Skeletal muscle tissue (tissue), 4 donors: ENCODE measurements around the gene RPS6KC1. TPM values are rescaled to one million over a fixed set of nuclear protein-coding genes. Genes with fewer than 3 reads are reported as not detected.
A peak's percentile ranks its signal among the peaks of the same experiment; 100 is the strongest.
"Not testable (repeated sequence)": the region's sequence is repeated elsewhere in the genome, so short reads cannot be mapped to it uniquely, and the experiment has no call there.

Source experiments
- H3K27ac ChIP-seq: one replicate; pipeline ENCODE4 v1.7.0; 2013; ENCODE audit warnings: mild to moderate bottlenecking, low read depth, low read length, inconsistent platforms
- H3K27me3 ChIP-seq, 3 donors: one replicate each; pipeline ENCODE4 v1.7.0; 2013; ENCODE audit warnings: low read length in 3 of 3; ENCODE audit not compliant: control insufficient read depth in 3 of 3, insufficient read depth in 3 of 3
- H3K36me3 ChIP-seq, 3 donors: one replicate each; pipeline ENCODE4 v1.7.0; 2013; ENCODE audit warnings: low read length in 3 of 3; ENCODE audit not compliant: control insufficient read depth in 3 of 3, insufficient read depth in 3 of 3
- H3K4me1 ChIP-seq, 3 donors: one replicate each; pipeline ENCODE4 v1.7.0; 2013; ENCODE audit warnings: low read length in 3 of 3, mild to moderate bottlenecking in 3 of 3; ENCODE audit not compliant: control insufficient read depth in 3 of 3, insufficient read depth in 3 of 3
- H3K4me3 ChIP-seq, 3 donors: one replicate each; pipeline ENCODE4 v1.7.0; 2013; ENCODE audit warnings: low read length in 3 of 3
- H3K9ac ChIP-seq, 3 donors: one replicate each; pipeline ENCODE4 v1.7.0; 2013; ENCODE audit warnings: low read length in 3 of 3, mild to moderate bottlenecking in 3 of 3, moderate library complexity in 2 of 3, low read depth in 1 of 3
- H3K9me3 ChIP-seq, 3 donors: one replicate each; pipeline ENCODE4 v1.7.0; 2013; ENCODE audit warnings: low read length in 3 of 3; ENCODE audit not compliant: control insufficient read depth in 3 of 3
- total RNA-seq: library from RNA; depleted of rRNA; stranded (reverse); fragments of >200 nt; gene quantifications from one replicate; pipeline ENCODE4 v1.2.3, GENCODE V29; 2014
- donor health status: Osteomylitis.

Gene RPS6KC1
- total RNA-seq, 1 donor from 2014 or later: 38.1 TPM

DNA sequence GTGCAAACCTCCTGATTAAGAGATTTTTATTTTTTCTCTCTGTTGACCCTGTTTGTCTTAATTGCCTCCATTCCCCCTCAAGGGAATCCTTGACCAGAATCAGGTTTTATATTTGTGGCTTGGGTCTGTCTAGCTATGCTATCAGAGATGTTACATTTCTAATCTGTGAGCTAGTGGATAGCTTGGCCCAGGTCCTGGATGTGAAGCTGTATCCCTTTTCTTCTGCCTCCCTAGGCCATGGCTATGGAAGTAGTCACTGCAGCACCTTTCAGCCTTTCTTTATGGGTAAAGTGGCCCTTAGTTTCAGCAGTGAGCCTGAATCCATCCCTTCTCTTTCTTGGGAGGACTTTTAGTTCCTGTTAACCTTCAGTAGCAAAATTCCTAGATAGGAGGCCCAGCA is 18.4 kb upstream of the RPS6KC1 start:
- Histone ChIP-seq H3K27ac (no peak overlapping the region), H3K9me3 (no peaks in the 10 kb centered on the region), H3K9ac (no peak overlapping the region), H3K4me3 (no peak overlapping the region), H3K27me3 (peaks cover 7% of the 10 kb centered on the region in 3 donors), H3K36me3 (no peaks in the 10 kb centered on the region), H3K4me1 (no peaks in the 10 kb centered on the region)

DNA sequence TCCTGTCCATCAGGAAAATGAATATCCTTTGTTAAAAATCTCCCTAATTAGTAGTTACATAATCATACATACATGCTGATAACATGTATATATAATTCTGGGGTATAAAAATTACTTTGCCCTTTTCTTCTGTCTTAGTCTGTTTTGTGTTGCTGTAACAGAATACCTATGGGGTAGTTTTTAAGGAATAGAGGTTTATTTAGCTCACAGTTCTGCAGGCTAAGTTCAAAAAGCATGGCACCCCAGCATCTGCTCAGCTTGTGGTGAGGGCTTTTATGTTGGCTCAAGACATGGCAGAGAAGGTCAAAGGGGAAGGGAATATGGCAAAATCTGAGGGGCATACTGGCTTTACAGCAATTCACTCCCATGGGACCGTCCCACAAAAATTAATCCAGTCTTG is 16.3 kb upstream of the RPS6KC1 start:
- no peak overlapping the region for H3K27ac ChIP-seq
- H3K9ac ChIP-seq: no peak overlapping the region
- no peaks in the 10 kb centered on the region for H3K4me1 ChIP-seq
- H3K4me3 ChIP-seq: no peak overlapping the region
- no peaks in the 10 kb centered on the region for H3K9me3 ChIP-seq
- H3K27me3 ChIP-seq: peaks cover 7 to 10% (median 9%) of the 10 kb centered on the region in 3 donors
- H3K36me3 ChIP-seq: no peaks in the 10 kb centered on the region

DNA sequence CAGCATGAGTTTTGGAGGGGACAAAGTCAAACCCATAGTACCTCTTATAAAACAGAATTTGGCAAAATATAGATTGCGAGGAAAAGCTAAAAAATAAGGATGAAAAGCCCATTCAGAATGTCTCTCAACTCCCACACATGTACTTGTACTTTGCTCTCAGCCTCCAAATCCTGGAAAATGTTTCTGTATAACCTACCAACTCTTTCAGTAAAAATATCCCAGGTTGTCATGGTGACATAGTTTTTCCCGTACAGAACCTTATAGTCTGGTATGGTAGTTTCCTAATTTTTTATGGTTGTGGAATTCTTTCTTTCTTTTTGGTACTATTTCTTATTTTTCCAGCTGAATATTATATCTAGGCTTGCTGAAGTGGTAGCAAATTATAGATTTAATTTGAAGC is 15.5 kb upstream of the RPS6KC1 start:
- no peak overlapping the region for H3K4me3 ChIP-seq
- no peaks in the 10 kb centered on the region for H3K36me3 ChIP-seq
- no peaks in the 10 kb centered on the region for H3K4me1 ChIP-seq
- H3K9me3 ChIP-seq: no peaks in the 10 kb centered on the region
- H3K27me3 ChIP-seq: peaks cover 7 to 12% (median 11%) of the 10 kb centered on the region in 3 donors
- no peak overlapping the region for H3K27ac ChIP-seq
- H3K9ac ChIP-seq: no peak overlapping the region

DNA sequence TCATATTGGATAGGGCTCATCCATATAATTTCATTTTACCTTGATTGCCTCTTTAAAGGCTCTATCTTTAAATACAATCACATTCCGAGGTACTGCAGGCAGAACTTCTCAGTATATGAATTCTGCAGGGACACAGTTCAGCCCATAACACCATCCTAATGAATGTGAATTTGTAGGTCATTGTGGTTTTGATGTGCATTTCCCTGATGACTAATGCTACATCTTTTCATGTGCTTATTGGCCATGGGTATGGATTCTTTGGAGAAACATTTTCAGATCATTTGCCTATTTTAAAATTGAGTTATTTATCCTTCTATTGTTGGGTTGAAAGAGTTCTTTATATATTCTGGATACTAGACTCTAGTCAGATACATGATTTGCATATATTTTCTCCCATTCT is 9.6 kb upstream of the RPS6KC1 start:
- Histone ChIP-seq H3K36me3 (no peaks in the 10 kb centered on the region), H3K9ac (no peak overlapping the region), H3K9me3 (no peaks in the 10 kb centered on the region), H3K27ac (no peak overlapping the region), H3K4me3 (no peak overlapping the region), H3K27me3 (peaks cover 5 to 17% (median 14%) of the 10 kb centered on the region in 3 donors), H3K4me1 (no peaks in the 10 kb centered on the region)

DNA sequence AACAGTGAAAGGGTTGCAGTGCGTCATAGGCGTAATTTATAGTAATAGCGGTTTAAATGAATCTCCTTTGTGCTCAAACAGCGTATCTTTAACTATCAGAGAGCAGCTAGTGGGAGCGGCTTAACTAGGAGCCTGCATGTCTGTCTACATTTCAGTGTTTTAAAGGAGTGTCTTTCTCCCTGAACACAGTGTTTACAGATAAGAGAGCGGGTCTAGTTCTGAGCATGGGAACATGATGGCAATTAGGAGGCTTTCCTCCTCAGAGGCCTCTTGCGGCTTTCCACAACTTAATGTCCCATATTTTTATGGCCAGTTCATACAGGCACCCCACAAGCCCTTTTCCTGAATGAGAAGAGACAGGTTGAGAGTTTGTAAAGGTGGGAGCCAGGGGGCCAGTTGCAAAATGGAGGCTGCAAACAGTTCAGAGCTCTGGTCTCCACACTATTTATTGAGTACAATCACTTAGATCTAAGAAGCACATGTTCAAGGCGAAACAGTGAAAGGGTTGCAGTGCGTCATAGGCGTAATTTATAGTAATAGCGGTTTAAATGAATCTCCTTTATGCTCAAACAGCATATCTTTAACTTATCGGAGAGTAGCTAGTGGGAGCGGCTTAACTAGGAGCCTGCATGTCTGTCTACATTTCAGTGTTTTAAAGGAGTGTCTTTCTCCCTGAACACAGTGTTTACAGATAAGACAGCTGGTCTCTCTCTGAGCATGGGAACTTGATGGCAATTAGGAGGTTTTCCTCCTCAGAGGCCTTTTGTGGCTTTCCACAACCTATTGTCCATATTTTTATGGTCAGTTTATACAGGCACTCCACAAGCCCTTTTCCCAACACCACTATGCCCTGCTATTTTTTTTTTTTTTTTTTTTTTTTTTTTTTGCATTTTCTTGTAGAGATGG is 5.5 kb upstream of the RPS6KC1 start:
- H3K36me3 ChIP-seq, H3K27ac ChIP-seq, H3K4me3 ChIP-seq, H3K9ac ChIP-seq, H3K9me3 ChIP-seq, H3K4me1 ChIP-seq: not testable (repeated sequence)
- peaks cover 3 to 15% (median 3%) of the 10 kb centered on the region in 3 donors for H3K27me3 ChIP-seq

DNA sequence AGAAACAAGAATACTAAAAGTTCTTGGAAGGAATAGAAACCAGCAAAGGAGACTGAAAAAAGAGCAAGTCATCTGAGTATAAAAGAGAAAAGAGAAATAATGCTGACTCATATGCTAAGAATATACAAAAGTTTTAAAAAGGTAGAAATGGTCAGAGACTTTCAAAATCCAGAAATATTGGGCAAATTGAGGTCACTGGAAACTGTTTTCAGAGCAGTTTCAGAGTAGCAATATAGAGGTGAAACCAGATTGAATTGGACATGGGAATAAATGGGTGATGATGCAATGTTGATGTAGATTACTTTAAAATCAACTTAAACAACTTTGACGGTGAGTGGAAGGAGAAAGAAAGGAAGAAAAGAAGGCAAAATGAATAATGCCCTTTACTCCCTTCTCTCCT is 1.8 kb upstream of the RPS6KC1 start:
- no peak overlapping the region for H3K27ac ChIP-seq
- H3K4me3 ChIP-seq: no peak overlapping the region
- no peak overlapping the region for H3K9ac ChIP-seq
- peaks cover 8 to 12% (median 9%) of the 10 kb centered on the region in 3 donors for H3K4me1 ChIP-seq
- H3K36me3 ChIP-seq: no peaks in the 10 kb centered on the region
- H3K9me3 ChIP-seq: no peaks in the 10 kb centered on the region
- peaks cover 0 to 12% (median 3%) of the 10 kb centered on the region in 3 donors for H3K27me3 ChIP-seq

DNA sequence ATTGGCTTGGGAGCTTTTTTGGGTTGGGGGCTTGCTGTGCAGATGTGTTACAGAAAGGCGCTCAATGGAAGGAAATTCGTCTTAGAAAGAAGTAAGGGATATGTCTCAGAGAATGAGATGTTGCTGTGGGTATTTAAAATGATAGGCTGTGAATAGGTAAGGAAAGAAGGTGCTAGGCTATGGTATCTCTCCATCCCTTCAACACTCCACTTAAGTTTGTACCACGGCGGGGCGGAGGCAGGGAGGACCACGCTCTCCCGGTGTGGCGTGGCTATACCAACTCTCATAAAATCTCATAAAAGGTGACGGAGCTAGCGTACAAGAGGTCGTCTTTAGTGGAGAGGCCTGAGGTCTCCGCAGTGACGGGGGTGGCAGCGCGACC is 305 bp upstream of the RPS6KC1 start:
- Histone ChIP-seq H3K27me3 (peaks cover 0 to 7% (median 3%) of the 10 kb centered on the region in 3 donors), H3K4me1 (peaks cover 8 to 12% (median 9%) of the 10 kb centered on the region in 3 donors), H3K27ac (peak overlapping the region; percentile 77), H3K9me3 (no peaks in the 10 kb centered on the region), H3K4me3 (peak overlapping the region; percentile 93 to 97 (median 93)), H3K36me3 (no peaks in the 10 kb centered on the region), H3K9ac (peak overlapping the region; percentile 83 to 92 (median 87))

DNA sequence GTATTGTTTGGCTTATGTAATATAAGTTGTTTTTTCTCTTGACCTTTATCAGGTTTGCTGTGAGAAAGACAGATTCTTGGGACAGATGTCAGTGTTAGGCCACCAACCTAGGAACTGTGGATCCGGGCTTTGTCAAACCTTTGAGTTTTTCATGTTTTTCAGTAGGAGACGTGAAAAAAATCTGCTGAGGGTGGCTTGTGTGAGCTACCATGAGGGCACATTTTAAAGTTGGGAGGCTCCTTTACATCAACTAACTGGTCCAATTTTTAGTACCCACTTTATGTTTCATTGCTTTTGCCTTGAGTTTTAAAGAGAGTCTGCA is 801 bp downstream of the RPS6KC1 start:
- H3K27ac ChIP-seq: no peak overlapping the region
- H3K9me3 ChIP-seq: no peaks in the 10 kb centered on the region
- no peaks in the 10 kb centered on the region for H3K36me3 ChIP-seq
- H3K4me3 ChIP-seq: peak overlapping the region; percentile 93 to 97 (median 93)
- H3K4me1 ChIP-seq: peaks cover 8 to 12% (median 9%) of the 10 kb centered on the region in 3 donors
- peaks cover 0 to 7% (median 0%) of the 10 kb centered on the region in 3 donors for H3K27me3 ChIP-seq
- peak overlapping the region; percentile 83 to 92 (median 87) for H3K9ac ChIP-seq

DNA sequence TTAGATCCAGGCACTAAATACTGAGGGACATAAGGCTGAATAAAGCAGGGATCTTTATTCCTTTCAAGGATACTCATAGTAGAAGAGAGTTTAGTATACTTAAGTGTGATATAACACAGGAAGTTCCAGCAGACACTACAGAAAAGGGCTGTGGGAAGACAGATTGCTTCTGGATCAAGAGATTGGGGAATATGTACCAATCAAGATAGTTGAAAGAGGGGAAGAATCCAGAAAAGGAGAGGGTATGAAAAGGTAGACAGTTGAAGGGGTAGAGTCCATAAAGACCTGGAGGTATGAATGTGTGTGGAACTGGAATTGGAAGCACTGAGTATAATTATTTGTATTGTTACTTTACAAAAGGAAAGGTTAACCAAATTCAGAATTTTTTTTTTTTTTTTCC is 2.4 kb downstream of the RPS6KC1 start:
- no peaks in the 10 kb centered on the region for H3K9me3 ChIP-seq
- no peak overlapping the region for H3K4me3 ChIP-seq
- no peak overlapping the region for H3K27ac ChIP-seq
- H3K9ac ChIP-seq: no peak overlapping the region
- H3K27me3 ChIP-seq: peaks cover 0 to under 1% (median 0%) of the 10 kb centered on the region in 3 donors
- peaks cover 8 to 12% (median 9%) of the 10 kb centered on the region in 3 donors for H3K4me1 ChIP-seq
- H3K36me3 ChIP-seq: no peaks in the 10 kb centered on the region

DNA sequence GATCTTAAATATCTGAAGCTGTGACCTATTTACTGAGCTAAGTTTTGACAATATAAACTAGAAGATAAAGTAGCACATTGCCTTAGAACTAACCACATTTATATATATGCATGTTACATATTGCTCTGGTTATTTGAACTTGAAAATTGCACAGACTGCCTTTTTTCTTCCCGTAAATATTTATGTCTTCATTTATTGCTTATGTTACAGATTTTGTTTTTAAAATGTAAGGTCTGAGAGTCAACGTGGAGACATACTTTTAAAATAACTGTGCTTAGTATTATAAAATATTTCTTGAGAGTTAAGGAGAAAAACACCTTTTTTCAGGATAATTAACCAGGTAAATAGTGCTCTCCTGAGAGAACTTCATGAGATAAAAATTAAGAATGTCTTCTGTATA is 3.1 kb downstream of the RPS6KC1 start:
- peaks cover 8 to 12% (median 9%) of the 10 kb centered on the region in 3 donors for H3K4me1 ChIP-seq
- H3K9me3 ChIP-seq: peaks cover 0 to under 1% (median 0%) of the 10 kb centered on the region in 3 donors
- no peak overlapping the region for H3K4me3 ChIP-seq
- no peak overlapping the region for H3K9ac ChIP-seq
- H3K27me3 ChIP-seq: no peaks in the 10 kb centered on the region
- H3K36me3 ChIP-seq: no peaks in the 10 kb centered on the region
- H3K27ac ChIP-seq: no peak overlapping the region
